Measurements from ENCODE around the gene EYS.

The EYS gene

DNA sequence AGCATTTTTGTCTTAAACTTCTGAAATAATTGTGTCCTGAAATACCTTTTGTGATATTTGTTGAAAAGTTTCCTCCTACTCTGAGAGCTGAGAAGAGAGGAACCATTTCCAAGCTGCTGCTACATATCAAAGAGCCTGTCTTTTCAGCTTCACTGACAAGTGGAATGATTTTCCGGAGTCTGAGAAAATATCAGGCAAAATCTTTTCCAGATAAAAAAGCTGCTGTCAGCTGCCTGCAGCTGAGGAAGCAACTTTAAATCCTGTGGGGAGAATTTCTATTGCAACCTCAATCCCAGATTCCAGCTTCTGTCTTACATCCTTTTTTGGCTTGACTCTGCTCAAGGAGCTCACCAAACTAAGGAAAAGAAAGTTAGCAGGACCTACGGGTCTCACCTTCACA, 1167.1 kb downstream of the EYS start:
- Mint-ChIP-seq H3K27me3 (ENCODE audit: low read depth) (no peaks in the 10 kb centered on the region), H3K4me1 (no peaks in the 10 kb centered on the region), H3K27ac (no peak overlapping the region), H3K4me3 (no peak overlapping the region), H3K36me3 (ENCODE audit: low read depth) (no peaks in the 10 kb centered on the region), H3K9me3 (peaks cover 8% of the 10 kb centered on the region)
- TF ChIP-seq, protein P1, sequence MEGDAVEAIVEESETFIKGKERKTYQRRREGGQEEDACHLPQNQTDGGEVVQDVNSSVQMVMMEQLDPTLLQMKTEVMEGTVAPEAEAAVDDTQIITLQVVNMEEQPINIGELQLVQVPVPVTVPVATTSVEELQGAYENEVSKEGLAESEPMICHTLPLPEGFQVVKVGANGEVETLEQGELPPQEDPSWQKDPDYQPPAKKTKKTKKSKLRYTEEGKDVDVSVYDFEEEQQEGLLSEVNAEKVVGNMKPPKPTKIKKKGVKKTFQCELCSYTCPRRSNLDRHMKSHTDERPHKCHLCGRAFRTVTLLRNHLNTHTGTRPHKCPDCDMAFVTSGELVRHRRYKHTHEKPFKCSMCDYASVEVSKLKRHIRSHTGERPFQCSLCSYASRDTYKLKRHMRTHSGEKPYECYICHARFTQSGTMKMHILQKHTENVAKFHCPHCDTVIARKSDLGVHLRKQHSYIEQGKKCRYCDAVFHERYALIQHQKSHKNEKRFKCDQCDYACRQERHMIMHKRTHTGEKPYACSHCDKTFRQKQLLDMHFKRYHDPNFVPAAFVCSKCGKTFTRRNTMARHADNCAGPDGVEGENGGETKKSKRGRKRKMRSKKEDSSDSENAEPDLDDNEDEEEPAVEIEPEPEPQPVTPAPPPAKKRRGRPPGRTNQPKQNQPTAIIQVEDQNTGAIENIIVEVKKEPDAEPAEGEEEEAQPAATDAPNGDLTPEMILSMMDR (IDR thresholded peaks at IDR 0.05; ENCODE audit: unreplicated experiment in 3 of 3) = no peak

DNA sequence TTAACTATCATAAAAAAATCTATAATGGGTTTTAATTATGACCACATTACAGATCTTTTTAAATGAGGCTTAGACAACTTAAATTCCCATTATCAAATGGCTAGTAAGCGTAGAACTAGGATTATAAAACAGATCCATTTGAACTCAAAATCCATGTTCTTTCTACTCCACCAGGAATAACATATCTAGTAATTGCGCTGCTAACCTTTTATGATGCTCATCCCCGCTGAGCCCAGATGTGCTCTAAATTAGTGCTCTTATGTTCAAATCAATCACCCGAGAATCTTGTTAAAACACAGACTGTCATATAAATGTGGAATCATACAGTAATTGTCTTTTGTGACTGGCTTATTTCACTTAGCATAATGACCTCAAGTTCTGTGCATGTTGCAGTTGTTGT, 1168.3 kb downstream of the EYS start:
- Mint-ChIP-seq H3K27me3 (ENCODE audit: low read depth) (no peaks in the 10 kb centered on the region), H3K36me3 (ENCODE audit: low read depth) (no peaks in the 10 kb centered on the region), H3K4me1 (no peaks in the 10 kb centered on the region), H3K9me3 (no peaks in the 10 kb centered on the region), H3K4me3 (no peak overlapping the region), H3K27ac (no peak overlapping the region)
- TF ChIP-seq, protein P1 (IDR thresholded peaks at IDR 0.05; ENCODE audit: unreplicated experiment in 3 of 3) = no peak

DNA sequence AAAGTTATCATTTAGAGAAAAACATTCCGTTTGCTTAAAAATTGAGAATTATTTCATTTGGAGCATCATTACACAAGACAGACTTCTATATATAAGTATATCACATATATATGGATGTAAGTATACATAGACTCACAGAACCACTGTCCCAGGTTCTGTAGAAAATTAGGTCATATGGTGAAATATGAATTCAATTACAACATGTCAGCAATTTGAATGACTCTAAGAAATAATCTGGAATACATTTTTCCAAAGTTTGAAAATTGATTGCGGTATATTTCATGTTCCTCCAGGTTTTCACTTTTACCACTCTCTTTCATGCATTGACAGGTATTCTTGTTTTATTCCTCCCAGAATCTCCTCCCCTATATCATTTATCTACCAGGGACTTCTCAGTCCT, 1179.1 kb downstream of the EYS start:
- Mint-ChIP-seq H3K36me3 (ENCODE audit: low read depth) (no peaks in the 10 kb centered on the region), H3K9me3 (no peaks in the 10 kb centered on the region), H3K4me3 (no peak overlapping the region), H3K27me3 (ENCODE audit: low read depth) (no peaks in the 10 kb centered on the region), H3K4me1 (no peaks in the 10 kb centered on the region), H3K27ac (no peak overlapping the region)
- TF ChIP-seq, protein P1 (IDR thresholded peaks at IDR 0.05; ENCODE audit: unreplicated experiment in 3 of 3) = no peak

DNA sequence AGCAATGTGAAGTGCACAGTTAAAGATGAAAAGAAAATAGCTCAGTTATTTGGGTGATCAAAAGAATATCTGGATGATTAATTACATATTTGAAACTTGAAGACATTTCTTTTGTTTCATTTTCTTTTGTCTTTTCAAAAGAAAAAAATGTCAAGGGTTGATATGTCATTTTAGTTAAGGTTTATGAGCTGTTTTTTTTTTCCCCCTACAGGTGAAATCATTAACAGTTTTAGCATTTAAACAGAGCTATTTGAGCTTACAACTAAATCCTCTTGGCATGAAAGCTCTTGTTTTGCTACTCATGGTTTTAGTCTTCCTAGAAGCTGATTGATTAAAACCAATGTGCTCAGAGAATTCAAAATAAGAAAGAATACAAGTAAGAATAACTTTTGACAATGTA, 1184.2 kb downstream of the EYS start:
- H3K27ac Mint-ChIP-seq = no peak overlapping the region
- TF ChIP-seq, protein P1 (IDR thresholded peaks at IDR 0.05; ENCODE audit: unreplicated experiment in 3 of 3) = no peak
- H3K9me3 Mint-ChIP-seq = no peaks in the 10 kb centered on the region
- no peaks in the 10 kb centered on the region for H3K27me3 Mint-ChIP-seq (ENCODE audit: low read depth)
- H3K4me3 Mint-ChIP-seq = no peak overlapping the region
- H3K4me1 Mint-ChIP-seq = no peaks in the 10 kb centered on the region
- H3K36me3 Mint-ChIP-seq (ENCODE audit: low read depth) = no peaks in the 10 kb centered on the region

DNA sequence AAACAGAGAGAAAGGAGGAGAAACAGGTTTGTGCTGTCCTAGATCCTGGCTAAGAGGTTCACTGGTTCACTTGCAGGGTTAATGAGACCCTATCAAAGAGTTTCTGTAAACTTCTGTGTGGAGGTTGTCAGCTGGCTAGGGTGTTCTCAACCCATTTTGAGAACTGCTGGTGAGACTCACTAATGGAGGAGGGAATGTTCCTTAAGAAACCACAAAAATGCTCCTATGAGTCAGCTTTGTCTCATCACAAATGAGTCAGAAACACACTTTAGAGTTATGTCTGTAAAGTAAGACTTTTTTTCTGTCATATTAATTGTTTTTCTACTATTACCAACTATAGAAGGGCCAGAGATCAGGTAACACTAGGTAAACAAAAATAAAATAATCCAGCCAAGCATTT, 1187.0 kb downstream of the EYS start:
- no peaks in the 10 kb centered on the region for H3K4me1 Mint-ChIP-seq

DNA sequence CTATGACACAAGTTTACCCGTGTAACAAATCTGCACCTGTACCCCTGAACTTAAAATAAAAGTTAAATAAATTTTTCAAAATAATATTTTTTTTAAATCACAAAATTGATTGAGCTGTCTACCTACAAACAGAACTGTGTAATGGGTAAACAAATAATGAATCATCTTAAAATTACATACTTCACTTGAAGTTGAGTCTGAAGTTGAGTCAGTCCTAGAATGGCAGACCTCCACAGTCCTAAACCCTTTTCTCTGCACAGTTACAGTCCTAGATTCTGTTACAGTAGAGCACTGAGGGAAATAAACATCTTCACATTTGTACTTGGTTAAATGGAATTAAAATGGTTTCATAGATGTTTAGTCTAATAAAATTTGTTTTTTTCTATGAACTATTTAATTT, 1190.6 kb downstream of the EYS start:
- Mint-ChIP-seq H3K4me3 (no peak overlapping the region), H3K27ac (no peak overlapping the region), H3K27me3 (ENCODE audit: low read depth) (no peaks in the 10 kb centered on the region), H3K4me1 (no peaks in the 10 kb centered on the region), H3K9me3 (no peaks in the 10 kb centered on the region), H3K36me3 (ENCODE audit: low read depth) (no peaks in the 10 kb centered on the region)
- TF ChIP-seq, protein P1 (IDR thresholded peaks at IDR 0.05; ENCODE audit: unreplicated experiment in 3 of 3) = no peak

More for the DNA sequence above, 1187.0 kb downstream of the EYS start:
- Mint-ChIP-seq H3K4me3 (no peak overlapping the region), H3K27ac (no peak overlapping the region), H3K9me3 (no peaks in the 10 kb centered on the region), H3K36me3 (ENCODE audit: low read depth) (no peaks in the 10 kb centered on the region), H3K27me3 (ENCODE audit: low read depth) (no peaks in the 10 kb centered on the region)
- TF ChIP-seq, protein P1 (IDR thresholded peaks at IDR 0.05; ENCODE audit: unreplicated experiment in 3 of 3) = no peak

Measured in nephron (organoid).